GM12878 (cell line): ENCODE data around the gene SYT8. TPM values are rescaled to one million over a fixed set of nuclear protein-coding genes. Genes with fewer than 3 reads are reported as not detected.
A peak's percentile ranks its signal among the peaks of the same experiment; 100 is the strongest.

Experiments
- ATAC-seq: fragments of 200-7000 bp; cut with Tn5 transposase; 3 replicates; pipeline ENCODE4 v1.9.1; 2020; ENCODE audit warnings: mild to moderate bottlenecking, moderate library complexity
- BruUV-seq: library from RNA; stranded (reverse); fragments of 400-500 nt; replicated peaks from 2 replicates; lab custom pipeline; 2021; lab: Mats Ljungman, UMichigan
- CTCF ChIA-PET: fragments of 300-600 bp; sonication (Branson Sonifier 250); formaldehyde crosslinking; extraction: SDS; loops from one replicate; lab custom pipeline; 2021; ENCODE audit warnings: inconsistent platforms; lab: Yijun Ruan, JAX
- POLR2A ChIA-PET: fragments of 350-600 bp; formaldehyde crosslinking; extraction: SDS; loops from one replicate; lab custom pipeline; 2021; ENCODE audit warnings: inconsistent platforms; lab: Charles Lee
- RAD21 ChIA-PET: fragments of 300-600 bp; sonication (Branson Sonifier 250); formaldehyde crosslinking; loops from one replicate; lab custom pipeline; 2023; ENCODE audit warnings: antibody characterized with exemption; ENCODE audit not compliant: unreplicated experiment; lab: Charles Lee
- SMC1A ChIA-PET: fragments of 300-600 bp; sonication (Branson Sonifier 250); formaldehyde crosslinking; loops from one replicate; lab custom pipeline; 2023; ENCODE audit not compliant: unreplicated experiment, uncharacterized antibody; lab: Charles Lee
- DNase-seq: peaks from one replicate; pipeline ENCODE4 v3.0.0-alpha.2; 2011; ENCODE audit warnings: low read depth, low spot score
- FAIRE-seq: peaks from 3 replicates; lab custom pipeline; 2011; peaks lifted over from hg19 to GRCh38; lab: Jason Lieb, UNC
- H2AFZ ChIP-seq: 2 replicates; pipeline ENCODE4 v1.6.0; 2011; ENCODE audit warnings: low read depth, low read length, control low read depth; ENCODE audit not compliant: control insufficient read depth
- H3K27ac ChIP-seq: 2 replicates; pipeline ENCODE4 v1.5.1; 2011; ENCODE audit warnings: control low read depth; ENCODE audit not compliant: control insufficient read depth, insufficient read depth
- H3K27me3 ChIP-seq, 2 experiments: replicated peaks in 1 of 2; 2 replicates each; pipeline versions ENCODE4 v1.6.0 to v1.6.1; 2011; ENCODE audit warnings: low read length in 1 of 2; ENCODE audit not compliant: control insufficient read depth in 2 of 2, insufficient read depth in 2 of 2
- H3K36me3 ChIP-seq, 2 experiments: 2 replicates each; pipeline ENCODE4 v1.5.1; 2011; ENCODE audit warnings: low read length in 1 of 2; ENCODE audit not compliant: control insufficient read depth in 2 of 2, insufficient read depth in 2 of 2
- H3K4me1 ChIP-seq: 2 replicates; pipeline ENCODE4 v1.6.1; 2011; ENCODE audit warnings: mild to moderate bottlenecking, low read length, moderate library complexity, mixed read lengths; ENCODE audit not compliant: control insufficient read depth, insufficient read depth
- H3K4me2 ChIP-seq: 2 replicates; pipeline ENCODE4 v1.6.0; 2011; ENCODE audit warnings: control low read depth; ENCODE audit not compliant: control insufficient read depth, insufficient read depth
- H3K4me3 ChIP-seq: fragments of 200-600 bp; sonication (generic); 2 replicates; pipeline ENCODE4 v1.5.1; 2016
- H3K79me2 ChIP-seq: 2 replicates; pipeline ENCODE4 v1.6.0; 2011; ENCODE audit warnings: low read length; ENCODE audit not compliant: control insufficient read depth, insufficient read depth
- H3K9ac ChIP-seq: 2 replicates; pipeline ENCODE4 v1.8.0; 2011; ENCODE audit warnings: low read length, control low read depth, mixed read lengths; ENCODE audit not compliant: control insufficient read depth, insufficient read depth
- H3K9me3 ChIP-seq: replicated peaks from 3 replicates; pipeline ENCODE4 v1.5.1; 2011; ENCODE audit warnings: mild to moderate bottlenecking, low read length; ENCODE audit not compliant: control insufficient read depth, insufficient read depth
- H4K20me1 ChIP-seq: 2 replicates; pipeline ENCODE4 v1.6.0; 2011; ENCODE audit not compliant: control insufficient read depth, insufficient read depth
- ELK1 ChIP-seq: IDR thresholded peaks from 2 replicates; pipeline ENCODE4 v1.6.1; 2012; ENCODE audit warnings: low read depth, low read length, improper control_type of control experiment
- MEF2B ChIP-seq: fragments of 450-650 bp; IDR thresholded peaks from 2 replicates; pipeline ENCODE4 v1.6.1; 2018; ENCODE audit warnings: mild to moderate bottlenecking, moderate library complexity; ENCODE audit not compliant: partially characterized antibody, poor library complexity, severe bottlenecking
- NR2F1 ChIP-seq: fragments of 450-650 bp; conservative IDR thresholded peaks from 2 replicates; pipeline ENCODE4 v1.6.1; 2017; ENCODE audit warnings: mild to moderate bottlenecking
- RUNX3 ChIP-seq: IDR thresholded peaks from 2 replicates; pipeline ENCODE4 v1.6.1; 2012; ENCODE audit warnings: low read length, inconsistent platforms
- SUPT20H ChIP-seq: IDR thresholded peaks from 2 replicates; pipeline ENCODE4 v1.6.1; 2011; ENCODE audit warnings: low read depth, mild to moderate bottlenecking, low read length, moderate library complexity, borderline replicate concordance; ENCODE audit not compliant: control insufficient read depth
- WGBS: methylation state at CpG from one replicate; pipeline ENCODE4 v1.1.6; 2016; ENCODE audit warnings: low lambda C conversion rate; ENCODE audit not compliant: insufficient replicate concordance, insufficient coverage; ENCODE audit errors: missing lambda C conversion rate; 5-methylcytosine and 5-hydroxymethylcytosine counted together
- in situ Hi-C: fragments of 300-500 bp; cut with MboI; formaldehyde crosslinking; loops from 9 replicates; pipeline ENCODE4 v1.14.3; 2018; ENCODE audit warnings: mixed read lengths
- intact Hi-C: fragments of 100-400 bp; cut with micrococcal nuclease; formaldehyde crosslinking; loops from one replicate; pipeline ENCODE4 v1.14.2; 2022; ENCODE audit not compliant: unreplicated experiment
- polyA plus RNA-seq, 11 experiments: library from polyadenylated mRNA; depleted of rRNA in 4 of 11; unstranded in 6 of 11; stranded (reverse) in 5 of 11; fragments of >200 nt; fragmentation: Nextera tagmentation in 4 of 11; fragmentation: Illumina TruSeq in 1 of 11; extraction: Ambion mirVana in 4 of 11; extraction: Trizol in 1 of 11; gene quantifications; 1 replicate in 1 of 11; 2 replicates in 10 of 11; pipeline versions ENCODE4 v1.2.1 to v1.2.3, GENCODE V29; 2011 to 2016; ENCODE audit warnings: inconsistent platforms in 2 of 11, missing spikeins in 2 of 11, low read depth in 1 of 11
- total RNA-seq, 4 experiments: library from RNA; depleted of rRNA in 3 of 4; stranded (reverse); fragments of >200 nt in 3 of 4; fragmentation: Illumina TruSeq in 1 of 4; extraction: Trizol in 1 of 4; gene quantifications; 2 replicates each; pipeline versions ENCODE4 v1.2.1 to v1.2.3, GENCODE V29; 2013 to 2021

SYT8 gene
- total and polyA plus RNA-seq, 10 of the 15 experiments (the other 5 are each of a cell fraction or from before 2014, with no cell fraction given), result 0.44 TPM; not detected in 9

DNA sequence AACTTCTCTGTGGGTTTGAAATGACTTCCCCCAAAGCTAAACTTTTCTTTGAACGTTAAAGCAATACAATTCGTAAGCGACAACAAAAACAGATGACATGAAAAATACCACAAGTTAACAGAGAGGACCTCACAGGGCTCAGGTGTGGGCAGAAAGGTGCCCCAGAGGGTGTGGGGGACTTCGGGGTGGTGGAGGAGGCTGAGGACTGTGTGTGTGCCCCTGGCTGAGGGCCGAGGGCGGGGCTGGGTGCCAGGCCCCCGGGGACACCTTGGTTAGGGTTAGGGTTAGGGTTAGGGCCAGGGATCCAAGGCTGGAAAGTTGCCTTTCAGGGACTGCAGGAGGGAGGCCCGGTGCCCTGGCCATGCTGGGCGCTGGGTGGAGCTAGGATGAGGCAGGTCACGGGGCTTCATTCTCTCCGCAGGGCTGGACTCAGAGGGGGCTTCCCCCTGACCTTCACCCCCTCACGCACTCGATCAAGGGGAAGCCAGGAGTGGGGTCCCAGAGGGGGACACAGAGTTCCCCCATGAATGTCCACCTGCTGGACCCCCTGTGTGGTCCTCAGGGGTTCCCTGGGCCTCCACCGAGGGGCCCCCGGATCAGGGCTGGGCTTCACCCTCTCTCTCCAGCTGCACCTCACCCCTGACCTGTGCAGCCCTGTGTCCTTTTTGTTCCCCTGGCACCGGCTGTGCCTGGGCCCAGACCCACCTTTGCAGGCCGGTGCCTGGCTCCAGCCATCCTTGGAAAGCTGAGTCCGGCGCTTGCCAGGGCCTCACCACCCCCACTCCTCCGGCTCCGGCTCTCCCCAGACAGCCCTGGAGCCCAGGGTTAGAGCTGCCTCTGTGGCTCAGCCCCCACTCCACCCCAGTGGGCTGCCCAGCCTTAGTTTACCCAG, 11.0 kb downstream of the SYT8 start:
- DNase-seq, result no peak
- Histone ChIP-seq H3K4me1 (peaks cover 37% of the 10 kb centered on the region), H3K9me3 (no peaks in the 10 kb centered on the region), H3K79me2 (no peaks in the 10 kb centered on the region), H4K20me1 (no peaks in the 10 kb centered on the region), H3K27ac (no peak overlapping the region), H3K4me3 (no peak overlapping the region), H3K27me3 (no peaks in the 10 kb centered on the region; a peak in 1 of 4 replicates), H2AFZ (no peak overlapping the region), H3K4me2 (no peak overlapping the region), H3K9ac (no peak overlapping the region), H3K36me3 (no peaks in the 10 kb centered on the region)
- CTCF ChIA-PET, result interaction anchor here (1.3 to 1.4 kb wide), 3 partner anchors 10 to 151 kb away, joined by 3 to 4 read pairs (median 4); no protein-coding TSS in a partner anchor
- no peak for TF ChIP-seq SUPT20H
- no peak for TF ChIP-seq ELK1
- TF ChIP-seq NR2F1, result peak; percentile 46
- TF ChIP-seq MEF2B, result peak; percentile 50
- peak; percentile 49; the same call in 1 of the 2 replicates for TF ChIP-seq RUNX3
- ATAC-seq, result peak; percentile 45
- SMC1A ChIA-PET, result no interaction called here
- in situ Hi-C loops, result no loop called here
- no peak for FAIRE-seq
- 76% methylated on average over 17 of the region's 21 CpGs for WGBS
- RAD21 ChIA-PET, result no interaction called here
- intact Hi-C loops, result no loop called here
- POLR2A ChIA-PET, result no interaction called here
- no TSS peak for BruUV-seq
